ENCODE results near the gene RUFY2. TPM values are rescaled to one million over a fixed set of nuclear protein-coding genes. Genes with fewer than 3 reads are reported as not detected.

RUFY2 gene
- total and polyA plus RNA-seq, 4 donors: 1.6 to 11.2 (median 7.7) TPM

- Histone ChIP-seq H3K27me3 (ENCODE audit: control insufficient read depth in 4 of 4, insufficient read depth in 4 of 4, low read length in 3 of 4) (no peaks in the 10 kb centered on the region), H3K4me3 (ENCODE audit: low read depth in 1 of 3, low read length in 3 of 3) (peak overlapping the region; percentile 88 to 98 (median 94)), H3K4me1 (ENCODE audit: control insufficient read depth in 4 of 4, insufficient read depth in 4 of 4, low read length in 3 of 4) (peaks cover 8 to 52% (median 39%) of the 10 kb centered on the region in 4 donors), H3K36me3 (ENCODE audit: control insufficient read depth in 4 of 4, insufficient read depth in 3 of 4, low read depth in 1 of 4, low read length in 3 of 4) (peaks cover 3 to 5% (median 4%) of the 10 kb centered on the region in 4 donors), H3K9ac (ENCODE audit: low read depth in 1 of 2, low read length in 2 of 2) (peak overlapping the region; percentile 89 to 99), H3K9me3 (ENCODE audit: control insufficient read depth in 4 of 4, low read length in 3 of 4) (no peaks in the 10 kb centered on the region), H3K27ac (ENCODE audit: low read depth in 1 of 2, low read length in 2 of 2) (peak overlapping the region; percentile 94 to 98)
- DNase-seq (ENCODE audit: low spot score): no peak
- 1% methylated on average over 10 of the region's 10 CpGs for WGBS
- TF ChIP-seq, protein P1, sequence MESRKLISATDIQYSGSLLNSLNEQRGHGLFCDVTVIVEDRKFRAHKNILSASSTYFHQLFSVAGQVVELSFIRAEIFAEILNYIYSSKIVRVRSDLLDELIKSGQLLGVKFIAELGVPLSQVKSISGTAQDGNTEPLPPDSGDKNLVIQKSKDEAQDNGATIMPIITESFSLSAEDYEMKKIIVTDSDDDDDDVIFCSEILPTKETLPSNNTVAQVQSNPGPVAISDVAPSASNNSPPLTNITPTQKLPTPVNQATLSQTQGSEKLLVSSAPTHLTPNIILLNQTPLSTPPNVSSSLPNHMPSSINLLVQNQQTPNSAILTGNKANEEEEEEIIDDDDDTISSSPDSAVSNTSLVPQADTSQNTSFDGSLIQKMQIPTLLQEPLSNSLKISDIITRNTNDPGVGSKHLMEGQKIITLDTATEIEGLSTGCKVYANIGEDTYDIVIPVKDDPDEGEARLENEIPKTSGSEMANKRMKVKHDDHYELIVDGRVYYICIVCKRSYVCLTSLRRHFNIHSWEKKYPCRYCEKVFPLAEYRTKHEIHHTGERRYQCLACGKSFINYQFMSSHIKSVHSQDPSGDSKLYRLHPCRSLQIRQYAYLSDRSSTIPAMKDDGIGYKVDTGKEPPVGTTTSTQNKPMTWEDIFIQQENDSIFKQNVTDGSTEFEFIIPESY (IDR thresholded peaks at IDR 0.05): no peak
- no peak for TF ChIP-seq NR2F2 (IDR thresholded peaks at IDR 0.05)
- TF ChIP-seq MAX (IDR thresholded peaks at IDR 0.05): no peak
- TF ChIP-seq HNF4A (conservative IDR thresholded peaks at IDR 0.05): no peak
- TF ChIP-seq JUND (IDR thresholded peaks at IDR 0.05): no peak
- TF ChIP-seq YY1 (IDR thresholded peaks at IDR 0.05): no peak
- no peak for TF ChIP-seq GABPA (IDR thresholded peaks at IDR 0.05 in 1 of 2, conservative IDR thresholded peaks at IDR 0.05 in 1 of 2)
- TF ChIP-seq FOXA1 (IDR thresholded peaks at IDR 0.05): no peak
- TF ChIP-seq HNF4G (IDR thresholded peaks at IDR 0.05): no peak
- no peak for TF ChIP-seq REST (IDR thresholded peaks at IDR 0.05)
- TF ChIP-seq RXRA (IDR thresholded peaks at IDR 0.05): no peak
- TF ChIP-seq, protein P2, sequence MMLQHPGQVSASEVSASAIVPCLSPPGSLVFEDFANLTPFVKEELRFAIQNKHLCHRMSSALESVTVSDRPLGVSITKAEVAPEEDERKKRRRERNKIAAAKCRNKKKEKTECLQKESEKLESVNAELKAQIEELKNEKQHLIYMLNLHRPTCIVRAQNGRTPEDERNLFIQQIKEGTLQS (IDR thresholded peaks at IDR 0.05): no peak
- no peak for TF ChIP-seq FOXA2 (IDR thresholded peaks at IDR 0.05)
- no peak for TF ChIP-seq TAF1 (conservative IDR thresholded peaks at IDR 0.05)
- TF ChIP-seq SP1 (IDR thresholded peaks at IDR 0.05): no peak
- no peak for TF ChIP-seq RAD21 (IDR thresholded peaks at IDR 0.05)
- TF ChIP-seq, protein P3, sequence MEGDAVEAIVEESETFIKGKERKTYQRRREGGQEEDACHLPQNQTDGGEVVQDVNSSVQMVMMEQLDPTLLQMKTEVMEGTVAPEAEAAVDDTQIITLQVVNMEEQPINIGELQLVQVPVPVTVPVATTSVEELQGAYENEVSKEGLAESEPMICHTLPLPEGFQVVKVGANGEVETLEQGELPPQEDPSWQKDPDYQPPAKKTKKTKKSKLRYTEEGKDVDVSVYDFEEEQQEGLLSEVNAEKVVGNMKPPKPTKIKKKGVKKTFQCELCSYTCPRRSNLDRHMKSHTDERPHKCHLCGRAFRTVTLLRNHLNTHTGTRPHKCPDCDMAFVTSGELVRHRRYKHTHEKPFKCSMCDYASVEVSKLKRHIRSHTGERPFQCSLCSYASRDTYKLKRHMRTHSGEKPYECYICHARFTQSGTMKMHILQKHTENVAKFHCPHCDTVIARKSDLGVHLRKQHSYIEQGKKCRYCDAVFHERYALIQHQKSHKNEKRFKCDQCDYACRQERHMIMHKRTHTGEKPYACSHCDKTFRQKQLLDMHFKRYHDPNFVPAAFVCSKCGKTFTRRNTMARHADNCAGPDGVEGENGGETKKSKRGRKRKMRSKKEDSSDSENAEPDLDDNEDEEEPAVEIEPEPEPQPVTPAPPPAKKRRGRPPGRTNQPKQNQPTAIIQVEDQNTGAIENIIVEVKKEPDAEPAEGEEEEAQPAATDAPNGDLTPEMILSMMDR (IDR thresholded peaks at IDR 0.05; ENCODE audit: low read depth, low read length, missing input control): no peak
Measured at GRCh38 chr10:68333440-68334431, 73.3 kb downstream of the RUFY2 start.

Data from liver (tissue), 9 donors.